ENCODE measurements around the gene LRFN2.

The LRFN2 gene

GRCh38 chr6:40341726-40342125 lies 245.4 kb downstream of the LRFN2 start:
- no peak for DNase-seq
